PFSK-1 (cell line): ENCODE data around the gene SEZ6L.
A peak's percentile ranks its signal among the peaks of the same experiment; 100 is the strongest.

Experiments used
- POLR2AphosphoS5 ChIP-seq: IDR thresholded peaks from 2 replicates; pipeline ENCODE4 v1.6.1; 2012; ENCODE audit warnings: low read depth, mild to moderate bottlenecking, control low read depth, low read length, moderate library complexity
- REST ChIP-seq, 2 experiments: IDR thresholded peaks; 2 replicates each; pipeline versions ENCODE4 v1.6.1 to v1.8.0; 2011 to 2012; ENCODE audit warnings: low read depth in 2 of 2, low read length in 2 of 2, control low read depth in 1 of 2, inconsistent platforms in 1 of 2, mild to moderate bottlenecking in 1 of 2, moderate library complexity in 1 of 2; ENCODE audit not compliant: insufficient read depth in 1 of 2
- SIN3A ChIP-seq: IDR thresholded peaks from 2 replicates; pipeline ENCODE4 v1.6.1; 2012; ENCODE audit warnings: mild to moderate bottlenecking, low read length, moderate library complexity, borderline replicate concordance; ENCODE audit not compliant: insufficient read depth
- TAF1 ChIP-seq: IDR thresholded peaks from 2 replicates; pipeline ENCODE4 v1.6.1; 2012; ENCODE audit warnings: low read length, control low read depth, borderline replicate concordance; ENCODE audit not compliant: insufficient read depth

DNA sequence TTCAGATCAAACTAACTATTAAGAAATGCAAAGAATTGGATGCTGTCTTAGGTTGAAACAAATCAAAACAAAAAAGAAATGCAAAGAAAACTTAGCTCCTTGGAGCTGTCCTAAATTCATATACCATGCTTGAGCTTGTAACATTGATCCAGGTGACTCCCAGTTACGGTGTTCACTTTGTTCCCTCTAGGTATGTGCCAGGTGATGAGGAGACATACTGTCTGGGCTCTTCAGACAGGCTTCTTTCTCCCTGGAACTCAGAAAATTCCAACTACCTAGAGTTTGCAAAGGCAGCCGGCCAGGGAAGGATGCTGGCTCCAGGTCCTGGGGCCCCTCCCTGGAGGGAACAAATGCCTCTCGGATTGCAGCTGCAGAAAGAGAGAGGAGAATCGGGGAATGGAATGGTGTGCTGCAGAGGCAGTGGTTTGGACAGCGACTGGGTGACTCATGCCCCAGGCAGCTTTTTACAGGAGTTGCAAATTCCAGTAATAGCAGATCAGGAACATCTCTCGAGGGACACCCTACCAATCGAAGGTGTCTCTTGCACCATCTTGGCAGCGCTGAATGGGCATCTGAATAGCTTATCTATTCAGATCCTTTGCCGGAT lies 247.5 kb downstream of the SEZ6L start:
- TF ChIP-seq REST (IDR thresholded peaks at IDR 0.05; ENCODE audit: insufficient read depth in 1 of 2, low read depth in 2 of 2, low read length in 2 of 2), result peak; percentile 72 to 84
- no peak for TF ChIP-seq POLR2AphosphoS5
- no peak for TF ChIP-seq SIN3A
- no peak for TF ChIP-seq TAF1
